SHP77 treated with DMSO at 0.1 percent for 48 hours (cell line): Measurements from ENCODE around the gene JARID2.
"Not testable (repeated sequence)": the region's sequence is repeated elsewhere in the genome, so short reads cannot be mapped to it uniquely, and the experiment has no call there.

Experiments
- DNase-seq: peaks from one replicate; lab custom pipeline; 2025; lab: John Stamatoyannopoulos, UW

Gene JARID2

GRCh38 chr6:15290067-15290680 is 44.3 kb downstream of the JARID2 start:
- no peak for DNase-seq

- no peak for DNase-seq
These were observed 45.3 kb downstream of the JARID2 start for GRCh38 chr6:15290962-15291704.

- no peak for DNase-seq
These were observed 46.9 kb downstream of the JARID2 start for GRCh38 chr6:15292721-15293302.

- DNase-seq: no peak
These were observed 47.8 kb downstream of the JARID2 start for GRCh38 chr6:15293674-15294073.

- no peak for DNase-seq
These were observed 48.6 kb downstream of the JARID2 start for GRCh38 chr6:15294504-15294903.

- no peak for DNase-seq
These were observed 50.4 kb downstream of the JARID2 start for GRCh38 chr6:15296249-15296648.

- DNase-seq: no peak
These were observed 50.9 kb downstream of the JARID2 start for GRCh38 chr6:15296735-15297134.

GRCh38 chr6:15297167-15297566 is 51.3 kb downstream of the JARID2 start:
- DNase-seq: not testable (repeated sequence)

- no peak for DNase-seq
These were observed 52.2 kb downstream of the JARID2 start for GRCh38 chr6:15297895-15298590.

GRCh38 chr6:15299430-15300131 is 53.7 kb downstream of the JARID2 start:
- no peak for DNase-seq

- DNase-seq: no peak
These were observed 55.5 kb downstream of the JARID2 start for GRCh38 chr6:15301179-15302006.

GRCh38 chr6:15303162-15303919 is 57.5 kb downstream of the JARID2 start:
- DNase-seq: no peak

GRCh38 chr6:15303920-15304291 is 58.0 kb downstream of the JARID2 start:
- no peak for DNase-seq

GRCh38 chr6:15304337-15305042 is 58.6 kb downstream of the JARID2 start:
- DNase-seq: no peak

GRCh38 chr6:15305496-15305895 is 59.6 kb downstream of the JARID2 start:
- DNase-seq: no peak

- DNase-seq: no peak
These were observed 60.0 kb downstream of the JARID2 start for GRCh38 chr6:15305909-15306308.

- DNase-seq: no peak
These were observed 62.8 kb downstream of the JARID2 start for GRCh38 chr6:15308435-15309213.

GRCh38 chr6:15309611-15310283 is 63.9 kb downstream of the JARID2 start:
- no peak for DNase-seq

- no peak for DNase-seq
These were observed 64.8 kb downstream of the JARID2 start for GRCh38 chr6:15310680-15311079.
